ENCODE measurements around the gene PXYLP1. TPM values are rescaled to one million over a fixed set of nuclear protein-coding genes. Genes with fewer than 3 reads are reported as not detected.
A peak's percentile ranks its signal among the peaks of the same experiment; 100 is the strongest.

PXYLP1 gene
- total and polyA plus RNA-seq, 2 of the 8 experiments (the other 6 are each of a cell fraction or from before 2014, with no cell fraction given) = 19.4 to 20.6 TPM

- H2AFZ ChIP-seq (ENCODE audit: low read length) = peak overlapping the region; percentile 99
- no peaks in the 10 kb centered on the region for H3K79me1 ChIP-seq (ENCODE audit: low read depth, low read length)
- H3K27ac ChIP-seq (ENCODE audit: low read depth, low read length) = no peak overlapping the region
- peaks cover 0 to 7% (median 3%) of the 10 kb centered on the region in 4 experiments; a peak in 1 of 7 replicates for H3K27me3 ChIP-seq (replicated peaks in 1 of 4; ENCODE audit: control insufficient read depth in 3 of 4, extremely low read depth in 1 of 4, insufficient read depth in 3 of 4, low read length in 3 of 4)
- no peak overlapping the region for H4K91ac ChIP-seq (replicated peaks; ENCODE audit: insufficient read length, low read length)
- ChIA-PET POLR2A (ENCODE audit: partially characterized antibody) (interaction anchor here (1.1 kb wide), 1 partner anchor 13 kb away, joined by 3 read pairs; no protein-coding TSS in a partner anchor), CTCF (ENCODE audit: partially characterized antibody) (interaction anchor here (0.6 to 16.2 kb wide), 32 partner anchors 9 to 561 kb away, joined by 3 to 349 read pairs (median 4); no protein-coding TSS in a partner anchor)
- H2AK5ac ChIP-seq (ENCODE audit: low read depth, low read length) = no peak overlapping the region
- no peak overlapping the region for H3K4ac ChIP-seq (replicated peaks; ENCODE audit: insufficient read length, low read depth, low read length)
- no peak for DNase-seq (ENCODE audit: low read depth in 1 of 2, low spot score in 2 of 2)
- no peaks in the 10 kb centered on the region for H3K79me2 ChIP-seq (ENCODE audit: control insufficient read depth in 1 of 2, insufficient read depth in 2 of 2, low read length in 2 of 2)
- H2BK15ac ChIP-seq (ENCODE audit: low read length) = 0 out of 2 replicates have a peak overlapping the region, but pooled peaks have one; percentile 76
- H3K18ac ChIP-seq (ENCODE audit: extremely low read depth, low read length) = no peak overlapping the region
- WGBS, 2 experiments (ENCODE audit: extremely low coverage in 1 of 2, insufficient coverage in 1 of 2, insufficient read length in 1 of 2, insufficient replicate concordance in 2 of 2, low coverage in 1 of 2, low lambda C conversion rate in 2 of 2, missing lambda C conversion rate in 1 of 2) = 95% methylated on average over 16 of the region's 16 CpGs; no CpG with 5 or more reads in 1 of the 2 experiments
- H3K23ac ChIP-seq (ENCODE audit: insufficient read length) = no peak overlapping the region
- no peak overlapping the region for H3K56ac ChIP-seq (replicated peaks; ENCODE audit: insufficient read length, low read depth, low read length)
- H4K20me1 ChIP-seq (replicated peaks in 1 of 2; ENCODE audit: control insufficient read depth in 1 of 2, insufficient read depth in 2 of 2, low read length in 2 of 2) = no peaks in the 10 kb centered on the region
- 0 out of 2 replicates have a peak overlapping the region, but pooled peaks have one; percentile 22 for H2BK20ac ChIP-seq (ENCODE audit: low read length)
- H3K4me1 ChIP-seq (replicated peaks in 1 of 4; ENCODE audit: control insufficient read depth in 3 of 4, insufficient read depth in 4 of 4, low read length in 3 of 4) = peaks cover 0 to 4% (median 2%) of the 10 kb centered on the region in 4 experiments; a peak in 4 of 7 replicates
- no peak overlapping the region for H3K14ac ChIP-seq (ENCODE audit: insufficient read length)
- no peaks in the 10 kb centered on the region for H3K9me3 ChIP-seq (ENCODE audit: insufficient read depth in 2 of 2, low read depth in 1 of 2, low read length in 1 of 2)
- no peak overlapping the region for H2BK12ac ChIP-seq (ENCODE audit: low read depth, low read length)
- H3K4me2 ChIP-seq (ENCODE audit: insufficient read depth in 1 of 2, low read depth in 2 of 2, low read length in 2 of 2) = peak overlapping the region; percentile 63 to 73
- peaks cover 3% of the 10 kb centered on the region; the same call in 1 of the 2 replicates for H3K23me2 ChIP-seq (ENCODE audit: low read depth, low read length)
- H2BK5ac ChIP-seq (ENCODE audit: low read depth, low read length) = no peak overlapping the region
- H2BK120ac ChIP-seq (replicated peaks; ENCODE audit: low read depth, low read length) = no peak overlapping the region
- FAIRE-seq = no peak
- H3K36me3 ChIP-seq (ENCODE audit: control insufficient read depth in 2 of 4, insufficient read depth in 4 of 4, low read length in 3 of 4) = no peaks in the 10 kb centered on the region
- H4K8ac ChIP-seq (ENCODE audit: extremely low read depth, insufficient read depth, low read length) = no peak overlapping the region; the same call in 1 of the 2 replicates
- H3K9ac ChIP-seq (replicated peaks in 1 of 4; ENCODE audit: extremely low read depth in 1 of 4, low read depth in 3 of 4, low read length in 3 of 4) = no peak overlapping the region
- peak overlapping the region in 2 of 4 experiments; percentile 25 to 75; a peak in 2 of 8 replicates for H3K4me3 ChIP-seq (ENCODE audit: extremely low read depth in 1 of 4, insufficient read depth in 2 of 4, low read depth in 3 of 4, low read length in 4 of 4)
- no peak overlapping the region for H4K5ac ChIP-seq (ENCODE audit: insufficient read length, low read depth, low read length)
- no peak for TF ChIP-seq ATF2 (IDR thresholded peaks at IDR 0.05; ENCODE audit: low read length)
- no peak for TF ChIP-seq JUN (IDR thresholded peaks at IDR 0.05; ENCODE audit: low read depth, low read length)
- TF ChIP-seq KDM1A (IDR thresholded peaks at IDR 0.05; ENCODE audit: borderline replicate concordance, low read length) = no peak
- no peak for TF ChIP-seq BCL11A (IDR thresholded peaks at IDR 0.05; ENCODE audit: low read depth in 2 of 2, low read length in 2 of 2)
- TF ChIP-seq ASH2L (IDR thresholded peaks at IDR 0.05; ENCODE audit: low read length) = no peak
- TF ChIP-seq ZNF274 (IDR thresholded peaks at IDR 0.05; ENCODE audit: borderline replicate concordance, extremely low read depth, low read length) = no peak
- TF ChIP-seq BRCA1 (IDR thresholded peaks at IDR 0.05; ENCODE audit: low read depth, low read length) = no peak
- TF ChIP-seq E2F6 (IDR thresholded peaks at IDR 0.05) = no peak
- no peak for TF ChIP-seq HDAC6 (IDR thresholded peaks at IDR 0.05; ENCODE audit: low read depth, low read length)
- TF ChIP-seq SP1 (IDR thresholded peaks at IDR 0.05; ENCODE audit: low read depth, low read length) = no peak
Observed at GRCh38 chr3:141312354-141313092, 80.9 kb downstream of the PXYLP1 start.
